HG03378 (cell line): ENCODE measurements around the gene ACTL7B.
"Not testable (repeated sequence)": the region's sequence is repeated elsewhere in the genome, so short reads cannot be mapped to it uniquely, and the experiment has no call there.

Source experiments
- ATAC-seq: cut with Tn5 transposase; IDR thresholded peaks from one replicate; pipeline ENCODE4 v1.9.1; 2021; ENCODE audit warnings: mild to moderate bottlenecking, moderate library complexity; ENCODE audit not compliant: unreplicated experiment

ACTL7B gene

DNA sequence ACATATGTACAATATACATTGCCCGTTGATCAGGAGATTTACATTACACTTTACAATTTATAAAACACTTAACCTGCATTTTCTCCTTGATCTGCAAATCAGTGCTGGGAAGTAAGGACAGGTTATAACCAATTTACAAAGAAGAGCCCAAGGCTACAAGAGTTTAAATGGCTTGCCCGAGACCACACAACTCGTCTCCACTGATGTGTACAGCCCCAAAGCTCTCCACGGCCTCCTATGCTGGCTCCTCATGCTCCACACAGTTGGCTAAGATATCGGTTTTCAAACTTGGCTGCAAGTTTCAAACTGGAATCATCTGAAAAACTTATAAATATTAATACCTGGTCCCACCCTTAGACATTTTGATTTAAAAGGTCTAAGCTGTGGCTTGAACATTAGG is 10.3 kb downstream of the ACTL7B start:
- no peak for ATAC-seq

DNA sequence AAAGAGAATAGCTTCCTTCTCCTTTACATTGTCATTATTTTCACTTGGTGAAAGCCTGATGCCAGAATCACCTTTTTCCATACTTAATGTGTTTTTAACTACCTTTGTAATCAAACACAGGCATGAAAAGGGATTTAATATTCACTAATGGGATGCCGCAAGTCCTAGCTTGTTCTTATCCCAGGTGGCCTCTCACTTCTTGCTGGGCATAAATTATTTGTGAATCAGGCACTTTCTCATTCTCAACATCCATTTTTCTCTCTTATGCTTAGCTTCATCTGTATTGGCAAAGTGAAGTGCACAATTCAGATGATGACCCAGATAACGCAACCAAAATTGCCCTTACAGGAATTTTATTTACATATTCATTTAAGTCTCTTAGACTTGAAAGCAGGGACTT is 10.9 kb downstream of the ACTL7B start:
- no peak for ATAC-seq

DNA sequence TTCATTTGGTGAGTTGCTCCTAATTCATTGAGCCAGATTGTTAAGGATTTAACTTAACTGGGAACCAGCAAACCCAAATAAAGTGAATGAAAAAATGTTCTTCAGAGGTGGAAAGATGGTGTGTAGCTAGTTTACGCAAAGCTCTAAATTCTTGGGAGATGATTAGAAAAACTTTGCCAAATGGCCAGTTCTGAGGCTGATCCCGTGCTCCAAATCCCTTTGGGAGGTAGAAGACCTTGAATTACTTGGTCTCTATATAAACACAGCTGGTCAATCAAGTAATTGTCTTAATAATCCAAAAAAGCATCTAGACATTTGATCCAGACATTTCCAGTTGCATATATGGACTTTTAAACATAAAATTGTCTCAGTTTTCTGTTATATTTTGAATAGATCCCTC is 11.4 kb downstream of the ACTL7B start:
- no peak for ATAC-seq

DNA sequence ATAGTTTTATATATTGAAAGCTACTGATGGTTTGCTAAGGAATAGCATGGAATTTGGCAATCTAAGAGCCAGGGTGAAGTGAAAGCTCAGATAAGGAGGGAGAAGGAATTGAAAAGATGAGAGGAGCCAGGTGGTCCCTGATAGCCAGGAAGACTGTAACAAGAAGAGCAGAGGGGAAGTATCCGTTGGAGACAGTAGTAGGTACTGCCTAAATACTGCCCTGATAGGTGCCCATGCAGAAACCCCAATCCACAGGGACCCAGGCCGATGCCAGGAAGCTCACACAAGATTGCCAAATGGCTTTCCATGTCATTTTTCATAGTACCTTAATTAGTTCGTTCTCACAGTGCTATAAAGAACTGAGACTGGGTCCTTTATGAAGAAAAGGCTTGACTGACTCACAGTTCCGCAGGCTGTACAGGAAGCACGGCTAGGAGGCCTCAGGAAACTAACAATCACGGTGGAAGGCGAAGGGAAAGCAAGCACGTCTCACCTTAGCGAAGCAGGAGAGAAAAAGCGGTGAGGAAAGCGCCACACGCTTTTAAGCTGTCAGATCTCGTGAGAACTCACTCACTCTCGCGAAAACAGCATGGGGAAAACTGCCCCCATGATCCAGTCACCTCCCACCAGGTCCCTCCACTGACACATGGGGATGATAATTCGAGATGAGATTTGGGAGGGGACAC is 13.0 kb downstream of the ACTL7B start:
- no peak for ATAC-seq

DNA sequence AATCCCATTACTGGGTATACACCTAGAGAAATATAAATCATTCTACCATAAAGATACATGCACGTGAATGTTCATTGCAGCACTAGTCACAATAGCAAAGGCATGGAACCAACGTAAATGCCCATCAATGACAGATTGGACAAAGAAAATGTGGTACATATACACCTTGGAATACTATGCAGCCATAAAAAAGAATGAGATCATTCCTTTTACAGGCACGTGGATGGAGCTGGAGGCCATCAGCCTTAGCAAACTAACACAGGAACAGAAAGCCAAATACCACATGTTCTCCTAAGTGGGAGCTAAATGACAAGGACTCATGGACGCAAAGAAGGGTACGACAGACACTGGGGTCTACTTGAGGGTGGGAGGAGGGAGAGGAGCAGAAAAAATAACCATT is 16.2 kb downstream of the ACTL7B start:
- not testable (repeated sequence) for ATAC-seq

- ATAC-seq: no peak
These were observed 17.8 kb downstream of the ACTL7B start for GRCh38 chr9:108838017-108838416.

DNA sequence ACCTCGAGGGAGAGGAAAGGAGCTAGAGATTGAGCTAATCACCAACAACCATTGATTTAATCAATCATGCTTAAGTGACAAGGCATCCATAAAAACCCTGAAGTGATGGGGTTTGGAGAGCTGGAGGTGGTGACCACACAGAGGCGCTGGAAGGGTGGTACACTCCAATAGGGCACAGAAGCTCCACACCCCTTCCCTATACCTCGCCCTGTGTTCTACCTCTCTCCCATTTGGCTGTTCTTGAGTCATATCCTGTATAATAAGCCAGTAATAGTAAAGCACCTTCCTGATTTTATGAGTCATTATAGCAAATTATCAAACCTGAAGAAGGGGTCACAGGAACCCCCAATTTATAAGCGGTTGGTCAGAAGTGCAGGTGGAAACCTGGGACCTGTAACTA is 18.3 kb downstream of the ACTL7B start:
- no peak for ATAC-seq

DNA sequence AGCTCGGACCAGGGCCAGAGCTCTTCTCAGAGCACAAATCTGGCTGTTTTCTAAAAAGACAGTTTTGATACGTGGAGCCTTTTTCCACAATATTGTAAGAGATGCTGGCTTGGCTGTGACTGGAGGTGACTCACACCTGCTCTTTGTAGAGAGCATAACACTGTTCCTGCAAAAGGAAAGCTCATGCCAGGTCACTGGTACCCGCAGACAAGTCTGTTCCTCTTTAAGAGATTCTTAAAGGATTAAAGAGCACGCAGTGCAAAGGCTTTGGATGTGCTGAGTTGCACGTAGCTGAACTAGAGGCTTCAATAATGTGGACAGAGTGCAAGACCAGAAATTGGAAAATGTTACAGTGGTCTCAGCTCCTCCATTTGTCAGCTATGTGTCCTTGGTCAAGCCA is 19.0 kb downstream of the ACTL7B start:
- no peak for ATAC-seq

DNA sequence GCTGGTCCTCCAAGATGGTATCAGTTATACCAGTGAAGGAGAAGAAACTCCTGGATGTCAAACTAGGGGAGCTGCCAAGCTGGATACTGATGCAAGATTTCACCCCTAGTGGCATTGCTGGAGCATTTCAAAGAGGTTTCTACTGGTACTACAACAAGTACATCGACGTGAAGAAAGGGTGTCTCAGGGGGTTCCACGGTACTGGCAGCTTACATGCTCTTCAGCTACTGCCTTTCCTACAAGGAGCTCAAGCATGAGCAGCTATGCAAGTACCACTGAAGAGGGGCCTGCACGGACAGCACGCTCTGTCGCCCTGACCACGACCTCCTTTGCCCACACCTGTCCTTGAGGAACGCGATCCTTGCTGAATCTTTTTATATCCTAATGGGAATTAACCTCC is 19.5 kb downstream of the ACTL7B start:
- ATAC-seq: no peak

DNA sequence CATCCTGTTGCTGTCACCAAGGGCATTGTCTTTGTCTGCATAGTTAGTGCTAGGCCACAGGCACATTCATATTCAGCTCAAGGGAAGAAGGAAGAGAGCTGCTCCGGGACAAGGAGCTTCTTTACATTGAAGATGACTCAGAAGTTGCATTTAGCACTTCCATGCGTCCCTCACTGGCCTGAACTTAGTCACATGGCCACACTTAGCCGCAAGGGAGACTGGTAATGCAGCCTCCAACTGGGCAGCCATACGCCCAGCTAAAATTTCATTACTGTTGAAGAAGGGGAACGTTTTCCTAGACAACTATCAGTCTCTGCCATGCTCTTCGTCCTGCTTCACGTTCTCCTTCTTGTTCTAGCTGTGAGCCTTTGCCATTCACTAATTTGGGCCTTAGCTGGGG is 20.0 kb downstream of the ACTL7B start:
- ATAC-seq: no peak

GRCh38 chr9:108834959-108835665 is 20.7 kb downstream of the ACTL7B start:
- ATAC-seq: peak; percentile 68

DNA sequence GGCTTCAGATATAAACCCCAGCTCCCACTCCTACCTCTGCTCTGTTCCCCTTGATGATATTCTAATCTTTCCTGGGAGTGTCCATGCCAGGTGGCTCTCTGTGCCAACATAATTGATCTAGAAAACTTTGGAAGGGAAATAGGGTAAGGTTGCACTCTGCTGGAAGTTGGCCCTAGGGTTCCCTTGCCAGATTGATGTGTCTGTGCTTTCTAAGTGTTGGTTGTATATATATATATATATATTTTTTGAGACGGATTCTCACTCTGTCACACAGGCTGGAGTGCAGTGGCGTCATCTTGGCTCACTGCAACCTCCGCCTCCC is 23.6 kb downstream of the ACTL7B start:
- ATAC-seq: no peak

DNA sequence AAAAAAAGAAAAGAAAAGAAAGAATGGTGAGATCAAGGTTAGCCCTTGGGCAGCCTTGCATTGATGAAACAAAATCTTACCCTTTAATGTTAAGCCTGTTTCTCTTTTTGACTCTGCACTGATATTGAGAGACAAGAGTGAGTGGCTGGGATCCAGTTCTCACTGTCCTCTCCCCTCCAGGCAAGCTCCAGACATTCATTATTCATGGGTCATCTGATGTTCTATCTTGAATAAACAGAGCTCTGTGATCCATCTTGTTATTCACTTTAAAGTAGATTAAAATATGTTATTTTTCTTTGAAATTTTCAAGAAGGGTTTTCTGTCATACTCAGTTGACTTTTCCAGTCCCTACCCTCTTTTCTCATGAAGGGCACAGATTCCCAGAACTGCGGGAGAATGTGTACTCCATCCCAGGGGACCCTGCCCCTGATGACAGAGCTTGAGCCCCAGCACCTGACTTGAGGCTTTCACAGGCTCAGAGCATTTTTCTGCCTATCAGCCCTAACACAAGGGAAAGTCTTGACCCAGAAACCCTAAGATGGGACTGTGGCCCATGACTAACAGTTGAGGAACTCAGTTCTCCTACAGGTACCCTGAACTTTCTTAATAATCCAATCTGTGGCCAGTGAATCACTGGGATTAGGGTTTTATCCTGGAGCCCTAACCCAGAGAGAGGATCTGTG is 24.1 kb downstream of the ACTL7B start:
- no peak for ATAC-seq

- ATAC-seq: no peak
These were observed 25.5 kb downstream of the ACTL7B start for GRCh38 chr9:108830272-108830671.

DNA sequence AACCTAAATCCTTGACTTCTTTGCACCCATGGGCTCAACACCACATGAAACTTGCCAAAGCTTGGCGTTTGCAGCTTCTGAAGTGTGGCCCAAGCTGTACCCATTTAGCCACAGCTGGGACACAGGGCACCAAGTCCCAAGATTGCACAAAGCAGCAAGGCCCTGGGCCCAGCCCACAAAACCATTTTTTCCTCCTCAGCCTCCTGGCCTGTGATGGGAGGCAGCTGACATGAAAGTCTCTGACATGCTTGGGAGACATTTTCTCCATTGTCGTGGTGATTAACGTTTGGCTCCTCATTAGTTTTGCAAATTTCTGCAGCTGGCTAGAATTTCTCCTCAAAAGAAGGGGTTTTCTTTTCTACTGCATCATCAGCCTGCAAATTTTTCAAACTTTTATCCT is 32.0 kb downstream of the ACTL7B start:
- ATAC-seq: no peak

- no peak for ATAC-seq
These were observed 39.7 kb downstream of the ACTL7B start for GRCh38 chr9:108816037-108816436.

DNA sequence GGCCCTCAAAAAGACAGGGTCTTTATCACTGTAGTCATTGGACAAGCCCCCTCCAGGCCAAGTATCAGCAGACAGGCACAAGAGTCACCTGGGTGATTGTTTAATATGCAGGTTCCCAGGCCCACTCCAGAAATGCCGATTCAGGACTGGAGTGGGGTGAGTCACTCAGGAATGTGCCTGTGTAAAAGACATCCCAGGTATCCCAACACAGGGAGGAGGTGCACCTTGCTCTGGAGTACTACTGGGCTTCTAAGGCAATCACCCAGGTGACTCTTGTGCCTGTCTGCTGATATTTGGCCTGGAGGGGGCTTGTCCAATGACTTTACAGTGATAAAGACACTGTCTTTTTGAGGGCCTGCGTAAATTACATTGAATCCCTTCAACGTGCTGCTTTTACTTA is 40.6 kb downstream of the ACTL7B start:
- no peak for ATAC-seq

GRCh38 chr9:108813951-108814601 is 41.7 kb downstream of the ACTL7B start:
- ATAC-seq: no peak

DNA sequence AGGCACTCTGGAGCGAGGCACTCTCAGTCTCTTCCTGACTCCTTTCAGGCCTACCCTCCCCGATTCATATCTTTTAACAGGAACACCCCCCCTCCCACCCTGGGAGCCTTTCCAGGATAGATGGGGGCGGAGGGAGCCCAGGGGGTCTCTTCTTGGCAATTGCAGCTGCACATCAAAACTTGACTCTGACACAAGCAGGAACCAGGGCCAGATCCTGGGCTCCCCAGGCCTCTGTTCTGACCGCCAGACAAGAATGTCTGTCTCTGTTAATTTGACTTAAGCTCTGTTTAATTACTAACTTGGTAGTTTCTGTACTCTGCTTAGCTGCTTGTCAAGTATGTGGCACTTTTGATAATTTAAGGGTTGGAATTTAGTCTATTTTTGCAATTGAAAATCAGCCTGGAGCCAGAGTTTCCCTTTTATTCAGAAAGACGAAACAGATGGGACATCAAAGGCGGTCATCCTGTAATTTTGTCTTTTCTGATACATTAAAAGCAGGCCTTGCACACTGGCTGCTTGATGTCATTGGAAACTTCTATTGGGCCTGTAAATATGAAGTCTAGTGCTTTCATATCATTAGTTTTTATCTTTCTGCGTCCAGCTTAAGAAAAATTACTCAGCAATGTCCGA is 43.3 kb downstream of the ACTL7B start:
- ATAC-seq: no peak

DNA sequence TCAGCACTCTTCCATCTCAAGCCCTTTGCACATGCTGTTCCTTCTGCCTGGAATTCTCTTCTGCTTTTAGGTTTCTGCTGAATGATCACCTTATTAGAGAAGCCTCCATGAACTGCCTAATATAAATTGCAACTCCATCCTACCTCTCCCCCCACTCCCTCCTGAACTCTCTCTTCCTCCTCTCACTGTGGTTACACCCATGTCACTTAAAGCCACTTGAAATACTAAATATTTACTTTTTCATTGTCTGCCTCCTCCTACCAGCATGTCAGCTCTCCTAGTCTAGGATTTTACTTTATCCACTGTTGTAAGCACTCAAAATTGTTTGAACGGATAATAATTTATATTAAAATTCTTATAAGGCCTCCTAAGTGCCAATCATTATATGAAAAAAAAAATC is 43.8 kb downstream of the ACTL7B start:
- no peak for ATAC-seq

DNA sequence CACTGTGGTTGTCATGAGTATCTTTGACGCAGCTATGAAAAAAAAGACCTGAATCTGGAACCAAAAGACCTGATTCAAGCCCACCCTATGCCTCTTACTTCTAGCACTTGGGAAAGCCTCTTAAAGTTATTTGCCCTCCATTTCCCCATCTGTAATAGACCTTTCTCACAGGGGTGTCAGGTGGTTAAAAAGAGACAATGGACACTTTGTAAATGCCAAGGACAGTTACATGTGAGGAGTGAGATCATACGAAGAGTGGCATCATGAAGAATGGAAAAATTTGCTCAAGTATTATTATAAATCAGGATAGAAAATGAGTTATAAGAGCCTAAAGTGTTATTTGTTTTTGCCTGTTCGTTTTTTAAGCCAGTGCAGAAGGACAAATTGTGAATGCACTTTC is 46.5 kb downstream of the ACTL7B start:
- no peak for ATAC-seq
